HEK293T (cell line): ENCODE measurements around the gene ZP1.

Experiments used
- BHLHE40 ChIP-seq: fragments of 450-650 bp; IDR thresholded peaks from 2 replicates; pipeline ENCODE4 v1.6.1; 2016; ENCODE audit warnings: mild to moderate bottlenecking, moderate library complexity, borderline replicate concordance
- ELF4 ChIP-seq: fragments of 450-650 bp; IDR thresholded peaks from 2 replicates; pipeline ENCODE4 v1.6.1; 2017; ENCODE audit warnings: antibody characterized with exemption
- FOXK2 ChIP-seq: fragments of 450-650 bp; IDR thresholded peaks from 2 replicates; pipeline ENCODE4 v1.6.1; 2016; ENCODE audit warnings: mild to moderate bottlenecking
- FOXM1 ChIP-seq: fragments of 450-650 bp; IDR thresholded peaks from 2 replicates; pipeline ENCODE4 v1.6.1; 2017; ENCODE audit warnings: mild to moderate bottlenecking, borderline replicate concordance
- HDGF ChIP-seq: fragments of 450-650 bp; IDR thresholded peaks from 2 replicates; pipeline ENCODE4 v1.6.1; 2017; ENCODE audit warnings: antibody characterized with exemption, borderline replicate concordance
- L3MBTL2 ChIP-seq: fragments of 450-650 bp; conservative IDR thresholded peaks from 2 replicates; pipeline ENCODE4 v1.6.1; 2016; ENCODE audit warnings: mild to moderate bottlenecking
- NFRKB ChIP-seq: fragments of 450-650 bp; IDR thresholded peaks from 2 replicates; pipeline ENCODE4 v1.6.1; 2016; ENCODE audit warnings: mild to moderate bottlenecking, moderate library complexity
- TARDBP ChIP-seq: fragments of 450-650 bp; IDR thresholded peaks from 2 replicates; pipeline ENCODE4 v1.6.1; 2016

- TF ChIP-seq TARDBP (no peak), FOXM1 (no peak), FOXK2 (no peak), L3MBTL2 (no peak), NFRKB (no peak), ELF4 (no peak), HDGF (no peak), BHLHE40 (no peak)
Measured at GRCh38 chr11:60825118-60825517, 42.2 kb upstream of the ZP1 start.
